Coronary artery (tissue), 2 donors: ENCODE data around the gene TPD52L1.
A peak's percentile ranks its signal among the peaks of the same experiment; 100 is the strongest.

ENCODE experiments used
- DNase-seq: peaks from one replicate; pipeline ENCODE4 v3.0.0-alpha.2; 2017; ENCODE audit warnings: low spot score
- H3K27ac ChIP-seq, 2 donors: fragments of 200-600 bp; sonication (generic); one replicate each; pipeline ENCODE4 v1.5.1; 2016 to 2019
- H3K4me3 ChIP-seq: fragments of 200-600 bp; sonication (generic); 2 replicates; pipeline ENCODE4 v1.5.1; 2016; ENCODE audit warnings: mild to moderate bottlenecking, moderate library complexity
- TF ChIP-seq, protein P1 (sequence below): fragments of 200-600 bp; sonication (generic); IDR thresholded peaks from one replicate; pipeline ENCODE4 v1.5.1; 2019; ENCODE audit warnings: antibody characterized with exemption

Gene TPD52L1

DNA sequence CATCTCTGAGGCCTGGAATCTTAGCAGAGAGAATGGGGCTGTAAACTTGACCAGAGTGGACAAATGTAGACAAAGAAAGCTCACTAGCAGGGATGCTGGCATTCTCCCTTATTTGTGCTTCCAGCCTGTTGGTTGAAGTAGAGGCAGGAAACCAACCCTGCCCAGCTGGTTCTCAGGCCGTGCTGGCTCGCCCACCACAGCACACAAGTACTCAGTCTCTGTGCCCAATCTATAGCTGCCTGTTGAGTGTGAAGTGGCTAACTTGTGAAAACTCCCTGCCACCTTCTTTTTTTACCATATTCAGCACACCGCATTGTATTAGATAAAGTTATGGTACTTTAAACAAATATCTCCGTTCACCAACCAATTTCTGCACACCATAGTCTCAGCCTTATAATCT is 110.9 kb downstream of the TPD52L1 start:
- Histone ChIP-seq H3K27ac (peak overlapping the region in 1 of 2 donors; percentile 21), H3K4me3 (no peak overlapping the region)
- TF ChIP-seq, protein P1, sequence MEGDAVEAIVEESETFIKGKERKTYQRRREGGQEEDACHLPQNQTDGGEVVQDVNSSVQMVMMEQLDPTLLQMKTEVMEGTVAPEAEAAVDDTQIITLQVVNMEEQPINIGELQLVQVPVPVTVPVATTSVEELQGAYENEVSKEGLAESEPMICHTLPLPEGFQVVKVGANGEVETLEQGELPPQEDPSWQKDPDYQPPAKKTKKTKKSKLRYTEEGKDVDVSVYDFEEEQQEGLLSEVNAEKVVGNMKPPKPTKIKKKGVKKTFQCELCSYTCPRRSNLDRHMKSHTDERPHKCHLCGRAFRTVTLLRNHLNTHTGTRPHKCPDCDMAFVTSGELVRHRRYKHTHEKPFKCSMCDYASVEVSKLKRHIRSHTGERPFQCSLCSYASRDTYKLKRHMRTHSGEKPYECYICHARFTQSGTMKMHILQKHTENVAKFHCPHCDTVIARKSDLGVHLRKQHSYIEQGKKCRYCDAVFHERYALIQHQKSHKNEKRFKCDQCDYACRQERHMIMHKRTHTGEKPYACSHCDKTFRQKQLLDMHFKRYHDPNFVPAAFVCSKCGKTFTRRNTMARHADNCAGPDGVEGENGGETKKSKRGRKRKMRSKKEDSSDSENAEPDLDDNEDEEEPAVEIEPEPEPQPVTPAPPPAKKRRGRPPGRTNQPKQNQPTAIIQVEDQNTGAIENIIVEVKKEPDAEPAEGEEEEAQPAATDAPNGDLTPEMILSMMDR: no peak
- no peak for DNase-seq

DNA sequence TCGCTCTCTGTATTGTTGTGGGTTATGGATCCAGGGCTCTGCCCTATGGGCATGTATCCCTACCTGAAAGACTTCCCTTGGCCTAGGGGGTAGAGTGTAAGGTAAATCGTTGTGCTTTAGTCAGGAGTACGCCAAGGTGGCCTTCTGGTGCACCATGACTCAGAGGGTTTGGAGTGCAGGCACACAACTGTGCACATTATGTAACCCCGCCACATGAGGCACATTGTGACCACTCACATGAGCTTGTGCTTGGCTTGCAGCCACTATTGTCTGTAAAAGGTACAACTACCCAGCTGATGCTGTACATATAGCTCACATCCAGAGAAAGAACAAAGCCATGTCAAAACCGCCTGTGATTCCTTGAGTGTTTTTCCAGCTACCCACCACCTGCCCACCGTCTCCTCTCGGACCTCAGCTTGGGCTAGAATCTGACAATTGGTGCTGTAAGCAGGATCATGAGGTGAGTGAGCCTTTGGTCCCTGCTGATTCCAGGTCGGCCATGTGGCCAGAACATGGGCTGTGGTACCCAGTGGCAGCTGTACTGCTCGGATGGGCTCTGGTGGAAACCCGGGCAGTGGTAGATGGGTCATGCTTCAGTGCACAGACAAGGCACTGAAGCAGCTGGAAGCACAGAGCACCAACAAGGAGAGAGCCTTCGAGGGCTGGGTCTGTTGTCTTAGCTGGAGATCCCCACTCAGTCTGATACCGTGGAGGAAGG is 114.4 kb downstream of the TPD52L1 start:
- Histone ChIP-seq H3K4me3 (no peak overlapping the region), H3K27ac (no peak overlapping the region)
- TF ChIP-seq, protein P1: no peak
- no peak for DNase-seq

DNA sequence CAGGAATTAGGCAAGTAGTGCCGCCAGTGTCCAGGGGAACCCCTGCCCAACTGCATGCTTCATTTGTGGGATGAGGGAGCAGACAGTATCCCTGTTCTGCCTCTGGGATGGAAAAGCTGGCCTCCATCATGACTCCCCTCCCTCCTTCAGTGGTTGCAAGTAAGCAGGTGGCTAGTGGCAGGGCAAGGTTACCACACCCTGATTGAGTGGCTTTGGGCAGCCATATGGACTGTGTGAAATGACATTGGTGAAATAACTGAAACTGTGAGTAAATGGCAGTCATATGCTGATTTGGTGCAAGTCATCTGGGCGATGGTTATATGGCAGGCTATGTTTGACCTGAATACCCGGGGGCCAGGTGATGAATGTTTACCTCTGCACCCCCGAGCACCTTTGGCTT is 115.2 kb downstream of the TPD52L1 start:
- TF ChIP-seq, protein P1: no peak
- DNase-seq: no peak
- Histone ChIP-seq H3K27ac (no peak overlapping the region), H3K4me3 (no peak overlapping the region)

DNA sequence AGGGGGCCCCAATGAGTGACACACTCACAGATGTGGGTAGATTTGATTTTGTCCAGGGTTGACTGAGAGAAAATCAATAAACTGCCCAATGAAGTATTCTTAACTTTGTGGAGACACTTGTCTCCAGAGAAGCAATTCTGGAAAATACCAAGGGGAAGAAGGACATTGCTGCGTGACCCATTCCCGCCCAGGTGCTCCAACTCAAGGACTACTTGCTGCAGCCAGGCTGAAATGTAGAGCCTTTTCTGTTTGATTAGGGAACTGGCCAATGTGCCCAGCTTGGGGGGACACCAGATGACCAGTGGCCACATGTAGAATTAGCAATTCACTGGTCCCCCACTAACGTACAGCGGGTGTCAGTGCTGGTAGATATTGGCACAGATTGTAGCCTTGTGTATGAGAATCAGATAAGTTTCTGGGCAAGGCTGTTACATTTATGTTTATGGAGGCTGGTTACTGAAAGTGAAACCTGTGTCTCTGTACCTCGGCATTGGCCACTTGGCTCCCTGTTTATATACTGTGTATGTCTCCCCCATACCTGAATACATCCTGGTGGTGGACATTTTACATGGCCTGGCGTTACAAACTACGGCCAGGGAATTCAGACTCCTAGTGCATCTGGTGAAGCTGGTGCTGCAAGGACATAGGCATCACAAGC is 115.9 kb downstream of the TPD52L1 start:
- no peak for DNase-seq
- Histone ChIP-seq H3K4me3 (no peak overlapping the region), H3K27ac (no peak overlapping the region)
- TF ChIP-seq, protein P1: no peak

DNA sequence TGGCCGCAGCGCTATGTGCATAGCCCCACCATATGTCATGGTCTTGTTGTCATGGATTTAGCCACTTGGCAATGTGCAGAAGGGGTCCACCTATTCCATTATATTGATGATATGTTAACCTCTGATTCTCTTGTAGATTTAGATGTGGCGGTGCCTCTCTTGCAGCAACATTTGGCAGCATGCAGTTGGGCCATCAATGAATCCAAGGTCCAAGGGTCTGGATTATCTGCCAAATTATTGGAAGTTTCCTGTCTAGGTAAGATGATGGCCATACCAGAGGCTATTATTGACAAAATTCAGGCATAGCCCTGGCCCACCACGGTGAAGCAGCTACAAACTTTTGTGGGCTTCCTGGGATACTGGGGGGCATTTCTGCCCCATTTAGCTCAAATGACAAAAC is 116.8 kb downstream of the TPD52L1 start:
- TF ChIP-seq, protein P1: no peak
- DNase-seq: no peak

DNA sequence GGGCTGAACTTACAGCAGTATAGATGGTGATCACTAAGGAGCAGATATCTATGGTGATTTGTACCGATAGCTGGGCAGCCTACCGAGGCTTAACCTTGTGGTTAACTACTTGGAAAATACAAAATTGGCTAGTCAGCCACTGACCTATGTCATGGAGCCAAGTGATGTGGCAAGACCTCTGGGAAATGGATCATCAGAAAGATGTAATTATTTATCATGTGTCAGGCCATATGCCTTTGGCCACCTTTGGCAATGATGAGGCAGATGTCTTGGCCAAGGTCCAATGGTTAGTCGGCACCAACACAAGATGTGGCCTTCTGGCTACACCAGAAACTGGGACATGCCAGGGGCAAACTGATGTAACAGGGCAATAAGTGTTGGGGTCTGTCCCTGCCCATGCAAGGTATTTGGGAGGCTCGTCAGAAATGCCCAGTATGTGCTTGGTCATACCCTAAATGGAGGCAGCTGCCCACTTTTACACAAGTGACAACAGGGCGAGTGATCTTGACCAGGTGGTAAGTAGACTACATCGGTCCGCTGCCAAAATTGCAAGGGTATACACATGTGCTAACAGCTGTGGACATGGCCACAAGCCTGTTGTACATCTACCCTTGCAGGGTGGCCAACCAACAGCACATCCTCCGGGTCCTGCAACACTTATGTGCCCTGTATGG is 118.0 kb downstream of the TPD52L1 start:
- Histone ChIP-seq H3K4me3 (no peak overlapping the region), H3K27ac (no peak overlapping the region)
- no peak for DNase-seq
- TF ChIP-seq, protein P1: no peak

More for the DNA sequence above, 116.8 kb downstream of the TPD52L1 start:
- no peak overlapping the region for H3K27ac ChIP-seq
- H3K4me3 ChIP-seq: no peak overlapping the region
